Limb (tissue), 2 donors: ENCODE data around the gene SERPINB4.
"Not testable (repeated sequence)": the region's sequence is repeated elsewhere in the genome, so short reads cannot be mapped to it uniquely, and the experiment has no call there.

Experiments
- DNase-seq, 2 donors: peaks; one replicate each; pipeline ENCODE4 v3.0.0-alpha.2; 2016; ENCODE audit errors: extremely low spot score in 2 of 2

Gene SERPINB4

DNA sequence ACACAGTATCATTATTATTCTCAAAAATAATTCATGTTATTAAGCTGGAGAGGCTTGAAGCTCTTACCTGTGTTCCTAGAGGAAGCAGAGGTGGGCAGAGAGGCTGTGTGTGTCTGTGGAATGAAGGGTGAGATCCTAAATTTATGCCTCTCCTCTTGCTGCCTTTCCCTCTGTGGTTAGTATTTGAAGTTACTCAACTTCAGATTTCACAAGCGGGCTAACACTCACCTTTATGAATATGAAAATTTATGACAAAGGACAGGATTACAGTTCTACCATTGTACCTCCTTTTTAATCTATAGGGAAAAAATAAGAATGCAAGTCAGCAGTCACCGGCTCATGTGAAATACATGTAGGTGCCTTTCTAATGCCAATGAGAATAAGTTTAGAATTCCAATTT is at the start of gene SERPINB4:
Gene SERPINB4, minus strand, starts transcription at position 115 of the 400 bp plus-strand sequence. CDS start 679 bp downstream, outside the sequence.
- DNase-seq = not testable (repeated sequence)

DNA sequence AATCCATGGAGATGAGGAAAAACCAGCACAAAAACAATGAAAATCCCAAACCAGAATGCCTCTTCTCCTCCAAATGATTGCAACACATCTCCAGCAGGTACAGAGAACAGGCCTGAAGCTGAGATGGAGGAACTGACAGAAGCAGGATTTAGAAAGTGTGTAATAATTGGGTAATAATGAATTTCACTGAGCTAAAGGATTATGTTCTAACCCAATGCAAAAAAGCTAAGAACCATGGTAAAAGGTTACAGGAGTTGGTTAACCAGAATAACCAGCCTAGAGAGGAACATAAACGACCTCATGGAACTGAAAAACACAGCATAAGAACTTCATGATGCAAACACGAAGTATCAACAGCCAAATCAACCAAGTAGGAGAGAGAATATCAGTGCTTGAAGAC is 45.0 kb upstream of the SERPINB4 start:
- DNase-seq = no peak

DNA sequence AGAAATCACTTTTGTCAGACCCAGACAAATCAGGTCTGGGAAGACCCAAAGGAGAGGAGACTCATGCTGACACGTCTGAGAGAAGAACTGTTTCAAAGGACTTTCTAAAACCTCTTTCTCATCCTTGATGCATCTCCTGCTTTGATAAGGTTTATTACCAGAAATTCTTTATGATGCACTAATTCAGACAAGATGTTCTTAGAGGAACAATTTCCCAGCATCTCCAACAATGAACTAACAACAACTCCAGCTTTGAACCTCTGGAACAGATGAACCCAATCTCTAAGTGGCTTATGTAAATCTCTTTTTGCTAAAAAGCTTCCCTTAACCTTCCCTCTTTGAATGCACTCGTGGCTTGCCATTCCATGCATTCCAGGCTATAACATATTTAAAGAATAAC is 42.8 kb upstream of the SERPINB4 start:
- no peak for DNase-seq

DNA sequence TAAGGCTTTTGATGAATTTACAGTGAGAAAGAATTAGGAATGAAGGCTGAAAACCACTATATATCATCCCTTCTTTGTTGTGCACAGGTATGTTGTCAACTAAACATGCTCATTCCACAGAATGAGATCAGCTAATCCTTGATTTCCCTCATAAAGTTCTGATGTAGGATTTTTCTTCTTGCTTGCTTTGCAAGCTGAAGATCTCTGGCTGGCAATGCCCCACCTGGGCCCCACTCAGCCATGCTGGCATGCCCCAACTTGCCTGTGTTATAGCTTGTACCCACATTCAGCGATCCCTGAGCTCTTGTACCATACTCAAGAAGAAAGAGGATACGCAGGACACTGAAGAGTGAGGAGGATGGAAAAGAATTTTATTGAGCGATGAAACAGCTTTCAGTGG is 40.7 kb upstream of the SERPINB4 start:
- DNase-seq = no peak

DNA sequence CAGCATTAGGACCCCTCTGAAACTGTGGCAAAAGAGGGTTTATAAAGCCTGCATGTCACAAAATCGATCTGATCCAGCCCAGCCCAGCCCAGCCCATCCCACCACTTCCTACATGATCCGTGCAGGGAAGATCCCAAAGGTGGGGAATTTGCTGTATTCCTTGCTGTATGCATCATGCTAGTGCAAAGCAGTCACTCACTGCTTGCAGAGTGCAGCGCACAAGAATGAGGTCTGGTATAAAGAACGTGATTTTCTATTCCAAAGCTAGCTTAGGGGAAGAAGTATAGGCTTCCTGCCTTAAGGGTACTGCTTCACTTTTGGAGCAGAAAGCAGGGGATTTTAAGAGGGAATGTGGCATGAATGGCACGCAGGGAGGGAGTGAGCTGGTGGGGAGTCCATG is 39.8 kb upstream of the SERPINB4 start:
- DNase-seq = no peak

DNA sequence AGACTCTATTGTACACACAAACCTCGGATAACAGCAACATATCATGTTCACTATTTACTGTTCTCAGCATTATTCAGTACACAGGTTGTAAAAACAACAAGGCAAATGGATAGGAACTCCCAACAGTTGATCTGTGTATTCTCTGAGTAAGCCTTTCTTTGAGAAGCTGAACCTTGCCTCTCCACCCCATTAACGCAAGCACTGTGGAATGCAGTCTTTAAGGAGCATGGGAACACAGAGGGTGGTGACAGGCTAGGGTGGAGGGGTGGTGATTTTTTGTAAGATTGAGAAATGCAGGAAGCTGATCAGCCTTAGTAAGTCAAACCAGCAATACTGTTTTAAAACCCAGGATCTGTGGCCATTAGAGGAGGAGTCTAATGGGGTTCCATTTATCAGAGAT is 39.1 kb upstream of the SERPINB4 start:
- DNase-seq = no peak

DNA sequence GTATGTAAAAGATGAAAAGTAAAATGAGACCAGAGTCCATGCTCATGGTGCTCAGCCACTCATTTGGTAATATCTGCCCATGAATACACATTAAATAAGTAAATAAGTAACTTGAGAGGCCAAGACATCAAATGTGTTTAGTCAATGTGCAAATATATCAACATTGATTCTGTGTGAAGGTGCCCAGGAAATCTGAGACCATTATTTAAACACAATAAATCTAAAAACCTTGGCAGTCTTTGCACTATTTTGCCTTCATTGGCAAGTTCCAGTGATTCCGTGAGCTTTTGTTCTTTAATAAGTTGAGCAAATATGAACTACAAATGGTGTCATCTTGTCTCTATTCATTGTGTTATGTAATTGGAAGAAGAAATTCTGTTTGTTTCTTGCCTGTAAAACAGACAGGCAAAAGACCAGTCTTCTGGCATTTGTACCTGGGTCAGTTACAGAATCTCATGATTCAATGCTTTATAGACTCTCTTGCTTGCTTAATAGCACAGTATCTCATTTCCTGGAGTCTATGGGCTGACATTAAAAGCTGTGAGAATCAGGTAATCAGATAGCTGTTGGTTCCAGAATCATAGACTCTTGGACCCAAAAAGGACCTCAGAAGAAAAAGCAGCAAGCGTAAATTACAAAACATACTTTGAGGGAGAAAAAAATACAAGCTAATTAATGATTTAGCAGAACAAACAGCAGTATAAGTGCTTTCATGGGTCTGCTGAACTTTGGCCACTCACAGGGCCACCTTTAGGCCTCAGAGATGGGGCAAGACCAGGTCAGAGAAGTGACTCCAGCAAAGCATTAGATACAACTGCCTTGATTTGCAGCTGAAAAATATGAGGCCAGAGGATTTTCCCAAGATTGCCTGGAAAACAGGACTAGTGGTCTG is 37.6 kb upstream of the SERPINB4 start:
- no peak for DNase-seq

DNA sequence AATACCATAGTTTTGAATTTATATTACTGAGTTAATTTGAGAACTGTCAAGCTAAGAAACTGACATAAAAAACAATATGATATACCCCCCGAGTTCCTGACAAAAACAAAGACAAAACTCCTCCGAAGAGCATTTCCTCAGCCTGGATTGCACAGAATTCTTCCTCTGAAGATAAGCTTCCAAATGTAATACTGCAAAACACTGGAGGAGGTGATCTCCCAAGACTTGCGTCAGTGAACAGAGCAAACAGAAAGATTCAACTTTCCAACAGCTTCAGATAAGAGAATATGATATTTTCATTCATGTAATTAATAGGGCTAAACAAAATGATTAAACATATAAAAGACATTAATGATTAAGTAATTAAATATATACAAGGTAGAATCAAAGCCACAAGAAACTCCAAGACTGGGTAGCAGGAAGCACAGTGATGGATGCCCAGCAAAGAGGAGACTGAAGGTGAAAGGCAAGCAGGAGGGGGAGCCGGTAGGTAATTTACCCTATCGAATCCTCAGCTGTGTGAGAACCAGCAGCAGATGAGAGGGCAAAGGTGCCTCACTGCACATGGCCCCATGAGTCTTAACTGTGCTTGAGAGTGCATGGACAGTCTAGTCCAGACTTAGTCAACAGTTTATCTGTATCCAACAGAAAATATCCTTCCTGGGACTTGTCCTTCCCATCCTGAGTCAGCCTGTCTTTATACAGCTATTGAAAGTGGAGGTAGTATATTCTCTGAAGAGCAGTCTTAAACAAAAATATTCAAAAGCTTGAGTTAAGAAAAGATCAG is 36.0 kb upstream of the SERPINB4 start:
- DNase-seq = no peak

DNA sequence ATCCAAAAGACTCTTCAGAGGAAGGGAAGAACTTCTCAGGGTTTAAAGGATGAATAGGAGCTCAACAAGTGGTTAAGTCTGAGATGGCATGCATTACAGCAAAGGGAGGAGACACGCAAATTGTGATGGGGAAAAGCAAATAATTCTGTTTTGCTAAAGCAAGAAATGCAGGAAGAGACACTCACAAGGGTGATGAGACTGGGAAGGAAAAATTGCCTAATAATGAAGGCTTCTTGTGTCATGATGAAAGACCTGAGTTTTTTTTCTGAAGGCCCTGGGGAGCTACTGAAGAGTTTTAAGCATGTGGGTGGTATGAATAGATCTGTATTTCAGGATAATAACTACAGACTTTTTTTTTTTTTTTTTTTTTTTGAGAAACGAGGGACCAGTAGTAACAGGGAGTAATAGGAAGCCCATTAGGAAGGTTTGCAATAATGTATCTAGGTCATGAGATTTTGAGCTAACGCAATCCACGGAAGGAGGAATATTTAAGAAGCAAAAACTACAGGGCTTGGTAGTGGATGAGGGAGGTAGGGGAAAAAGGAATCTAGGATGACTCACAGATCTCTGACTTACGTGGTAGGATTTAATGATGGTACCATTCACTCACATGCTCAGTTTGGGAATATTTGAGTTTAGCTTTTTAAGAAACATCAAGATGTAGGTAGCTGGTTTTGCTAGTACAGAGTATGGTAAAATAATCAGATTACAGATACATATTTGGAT is 33.6 kb upstream of the SERPINB4 start:
- no peak for DNase-seq

DNA sequence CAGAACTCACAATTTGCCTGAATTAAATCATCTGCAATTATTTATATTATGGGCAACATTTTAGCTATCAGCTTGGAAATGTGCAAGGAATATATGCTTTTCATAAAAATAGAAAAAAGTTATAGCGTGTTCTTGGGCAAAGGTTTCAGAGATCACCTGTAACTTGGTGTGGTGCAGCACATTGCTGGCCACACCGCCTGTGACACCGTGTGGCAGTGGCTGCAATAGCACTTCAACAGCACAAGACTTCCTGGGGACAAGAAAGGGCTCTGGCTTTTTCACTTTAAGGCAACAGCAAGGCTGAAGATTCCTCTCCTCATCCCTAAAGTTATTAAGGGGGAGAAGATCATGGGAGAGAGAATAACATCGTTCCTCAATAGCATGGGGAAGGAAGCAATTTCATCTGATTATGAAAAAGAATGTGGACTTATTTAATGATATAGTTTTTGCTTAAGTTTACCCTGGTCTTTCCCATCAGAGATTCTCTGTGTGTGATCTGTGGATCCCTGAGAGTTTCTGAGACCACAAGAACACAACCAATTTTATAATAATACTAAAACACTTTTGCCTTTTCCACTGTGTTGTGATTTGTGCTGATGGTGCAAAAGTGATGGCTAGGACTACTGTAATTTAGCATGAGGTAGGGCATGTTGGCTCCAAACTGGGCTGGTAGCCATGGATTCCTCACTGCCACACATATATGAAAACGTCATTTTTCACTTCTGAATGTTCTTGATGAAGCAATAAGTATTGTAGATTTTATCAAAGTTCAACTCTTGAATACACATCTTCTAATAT is 32.7 kb upstream of the SERPINB4 start:
- no peak for DNase-seq

DNA sequence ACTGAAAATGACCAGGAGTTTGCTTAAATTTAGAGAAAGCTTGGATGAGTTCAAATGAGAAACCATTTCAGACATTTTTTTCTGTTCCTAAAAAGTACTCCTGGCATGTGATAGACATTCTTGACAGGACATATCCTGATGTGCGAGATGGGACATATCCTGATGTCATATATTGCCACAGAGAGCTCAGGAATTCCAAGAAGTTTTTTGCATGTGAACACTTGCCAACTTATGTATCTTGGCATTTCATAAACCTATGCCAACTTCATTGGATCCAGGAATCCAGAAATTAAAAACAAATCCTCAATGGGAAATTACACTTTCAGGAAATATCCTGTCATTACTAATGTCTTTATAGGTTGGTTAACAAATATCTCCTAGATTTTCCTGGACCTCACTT is 20.5 kb upstream of the SERPINB4 start:
- DNase-seq = no peak

DNA sequence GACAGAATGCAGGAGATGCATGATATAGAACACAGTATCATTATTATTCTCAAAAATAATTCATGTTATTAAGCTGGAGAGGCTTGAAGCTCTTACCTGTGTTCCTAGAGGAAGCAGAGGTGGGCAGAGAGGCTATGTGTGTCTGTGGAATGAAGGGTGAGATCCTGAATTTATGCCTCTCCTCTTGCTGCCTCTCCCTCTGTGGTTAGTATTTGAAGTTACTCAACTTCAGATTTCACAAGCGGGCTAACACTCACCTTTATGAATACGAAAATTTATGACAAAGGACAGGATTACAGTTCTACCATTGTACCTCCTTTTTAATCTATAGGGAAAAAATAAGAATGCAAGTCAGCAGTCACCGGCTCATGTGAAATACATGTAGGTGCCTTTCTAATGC is 17.7 kb upstream of the SERPINB4 start, which contains the start of gene SERPINB3:
Gene SERPINB3, minus strand, starts transcription at position 144 of the 400 bp plus-strand sequence. CDS start 677 bp downstream, outside the sequence.
- not testable (repeated sequence) for DNase-seq

DNA sequence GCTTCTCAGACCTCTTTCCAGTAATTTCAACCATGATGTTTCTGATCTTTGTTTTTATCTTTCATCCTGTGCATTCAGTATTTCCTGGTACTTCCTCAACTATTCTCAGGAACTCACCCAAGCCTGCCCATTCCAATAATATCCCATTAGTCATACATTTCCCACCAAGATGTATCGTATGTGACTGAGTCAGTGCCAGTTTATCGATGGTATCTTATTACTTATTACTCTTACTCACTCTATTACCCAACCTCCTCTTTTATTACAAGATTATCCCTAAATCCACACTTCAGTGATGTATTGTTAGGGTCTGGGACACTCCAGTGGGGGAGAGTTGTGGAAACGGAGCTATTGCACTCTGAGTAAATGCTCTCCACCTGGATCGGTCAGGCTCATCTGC is 14.9 kb upstream of the SERPINB4 start:
- not testable (repeated sequence) for DNase-seq

DNA sequence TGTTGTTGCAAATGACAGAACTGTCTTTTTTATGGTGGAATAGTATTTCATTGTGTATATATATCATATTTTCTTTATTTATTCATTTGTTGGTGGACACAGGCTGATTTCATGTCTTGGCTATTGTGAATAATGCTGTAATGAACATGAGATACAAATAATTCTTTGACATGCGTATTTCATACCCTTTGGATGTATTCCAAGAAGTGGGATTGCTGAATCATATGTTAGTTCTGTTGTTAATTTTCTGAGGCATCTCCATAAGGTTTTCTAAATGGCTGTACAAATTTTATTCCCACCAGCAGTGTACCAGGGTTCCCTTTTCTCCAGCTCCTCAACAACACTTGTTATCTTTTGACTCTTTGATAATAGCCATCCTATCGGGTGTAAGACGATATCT is 6.2 kb upstream of the SERPINB4 start:
- peak in 1 of 2 donors; percentile 3 for DNase-seq

DNA sequence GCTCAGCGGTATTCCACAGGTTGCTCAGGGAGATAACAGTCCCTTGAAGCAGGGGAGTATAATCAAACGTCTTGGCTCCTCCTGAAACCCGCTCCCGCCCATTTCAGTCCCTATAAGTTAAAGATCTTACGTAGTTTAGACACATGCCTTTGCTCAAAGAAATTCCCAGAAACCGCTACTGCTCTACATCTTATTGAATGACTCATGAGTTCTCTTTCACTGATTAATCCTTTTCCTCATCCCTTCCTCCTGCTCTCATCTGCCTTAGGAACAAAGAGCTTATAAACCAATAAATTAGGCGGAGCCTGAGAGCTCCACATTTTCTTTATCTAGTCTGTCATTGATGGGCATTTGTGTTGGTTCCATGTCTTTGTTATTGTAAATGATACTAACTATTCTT is 4.2 kb upstream of the SERPINB4 start:
- DNase-seq = no peak

DNA sequence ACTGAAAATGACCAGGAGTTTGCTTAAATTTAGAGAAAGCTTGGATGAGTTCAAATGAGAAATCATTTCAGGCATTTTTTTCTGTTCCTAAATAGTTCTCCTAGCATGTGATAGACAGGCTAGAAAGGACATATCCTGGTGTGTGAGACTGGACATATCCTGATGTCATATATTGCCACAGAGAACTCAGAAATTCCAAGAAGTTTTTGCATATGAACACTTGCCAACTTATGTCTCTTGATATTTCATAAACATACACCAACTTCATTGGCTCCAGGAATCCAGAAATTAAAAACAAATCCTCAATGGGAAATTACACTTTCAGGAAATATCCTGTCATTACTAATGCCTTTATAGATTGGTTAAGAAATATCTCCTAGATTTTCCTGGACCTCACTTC is 2.9 kb upstream of the SERPINB4 start:
- DNase-seq = peak in 1 of 2 donors; percentile 1

DNA sequence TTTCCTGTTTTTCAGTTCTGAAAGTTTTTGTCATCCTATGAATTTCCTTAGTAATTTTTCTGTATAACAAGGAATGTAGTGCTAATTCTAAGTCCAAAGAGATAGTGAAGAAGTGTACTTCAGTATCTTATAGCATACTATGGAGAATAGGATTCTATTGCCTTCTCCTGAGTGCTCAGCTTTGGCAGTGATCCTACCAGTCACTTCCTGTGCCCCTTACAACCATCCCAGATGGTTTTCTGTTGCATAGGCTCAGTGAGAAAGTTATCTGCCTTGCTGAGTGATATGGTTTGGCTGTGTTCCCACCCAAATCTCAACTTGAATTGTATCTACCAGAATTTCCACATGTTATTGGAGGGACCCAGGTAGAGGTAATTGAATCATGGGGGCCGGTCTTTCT is 638 bp upstream of the SERPINB4 start:
- DNase-seq = not testable (repeated sequence)

DNA sequence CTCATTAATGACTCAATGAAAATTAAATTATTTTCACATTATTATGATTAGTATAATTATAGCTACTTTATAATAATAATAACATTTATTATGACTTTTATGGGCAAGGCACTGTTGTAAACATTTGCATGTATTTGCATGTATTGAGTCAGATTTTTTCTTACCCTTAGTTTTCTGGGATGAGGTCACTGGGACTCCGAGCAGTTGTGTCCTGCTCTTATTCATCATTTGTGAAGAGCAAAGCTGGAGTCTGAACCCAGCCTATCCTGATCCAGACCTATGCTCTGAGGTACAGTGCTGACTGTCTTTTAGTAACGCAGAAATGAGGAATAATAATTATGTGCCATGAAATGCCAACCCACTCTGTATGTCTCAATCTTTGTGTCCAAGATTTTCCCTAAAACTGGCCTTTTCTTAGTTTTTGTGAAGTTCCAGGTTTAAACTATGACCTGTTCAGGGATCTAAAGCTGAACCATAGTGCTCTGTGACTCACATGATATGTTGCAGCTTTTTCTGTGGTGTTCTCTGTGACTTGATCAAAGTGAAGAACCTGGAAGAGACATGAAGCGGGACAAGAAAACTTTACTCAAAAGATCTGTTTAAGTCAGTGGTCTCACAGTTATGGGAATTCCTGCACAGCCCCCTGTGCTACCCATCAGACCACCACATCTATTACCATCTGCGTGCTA is 1.2 kb downstream of the SERPINB4 start:
- DNase-seq = not testable (repeated sequence)

DNA sequence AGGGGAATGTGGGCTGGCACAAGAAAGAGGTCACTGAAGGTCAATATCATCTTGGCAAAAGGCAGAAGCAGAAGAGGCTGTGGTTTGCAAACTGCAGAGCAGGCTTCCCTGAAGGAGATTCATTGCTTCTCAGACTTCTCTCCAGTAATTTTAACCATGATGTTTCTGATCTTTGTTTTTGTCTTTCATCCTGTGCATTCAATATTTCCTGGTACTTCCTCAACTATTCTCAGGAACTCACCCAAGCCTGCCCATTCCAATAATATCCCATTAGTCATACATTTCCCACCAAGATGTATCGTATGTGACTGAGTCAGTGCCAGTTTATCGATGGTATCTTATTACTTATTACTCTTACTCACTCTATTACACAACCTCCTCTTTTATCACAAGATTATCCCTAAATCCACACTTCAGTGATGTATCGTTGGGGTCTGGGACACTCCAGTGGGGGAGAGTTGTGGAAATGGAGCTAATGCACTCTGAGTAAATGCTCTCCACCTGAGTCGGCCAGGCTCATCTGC is 2.8 kb downstream of the SERPINB4 start:
- DNase-seq = not testable (repeated sequence)

DNA sequence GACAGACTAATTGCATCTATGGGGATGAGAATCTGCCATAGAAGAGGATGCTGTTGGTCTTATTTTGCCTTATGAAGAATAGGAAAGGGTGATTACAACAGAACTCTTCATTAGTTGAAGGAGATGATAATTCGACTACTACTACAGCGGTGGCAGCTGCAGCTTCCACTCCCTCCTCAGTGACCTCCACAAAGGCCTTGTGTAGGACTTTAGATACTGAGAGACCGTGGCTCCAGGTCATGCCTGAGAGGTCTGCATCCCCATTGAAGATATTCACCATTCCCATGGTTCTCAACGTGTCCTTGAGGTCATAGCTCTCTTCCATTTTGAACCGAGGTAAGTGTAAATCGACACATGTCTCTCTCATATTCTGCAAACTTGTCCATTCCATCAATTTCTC is 6.4 kb downstream of the SERPINB4 start:
- no peak for DNase-seq
